ENCODE results near the gene HDAC8.
A peak's percentile ranks its signal among the peaks of the same experiment; 100 is the strongest.
"Not testable (repeated sequence)": the region's sequence is repeated elsewhere in the genome, so short reads cannot be mapped to it uniquely, and the experiment has no call there.

The HDAC8 gene

GRCh38 chrX:72566448-72566847, 6.2 kb downstream of the HDAC8 start:
- DNase-seq (ENCODE audit: low spot score in 2 of 2): no peak
- H3K4me3 Mint-ChIP-seq: no peak overlapping the region
- no peak overlapping the region for H3K27ac Mint-ChIP-seq
- no peak for ATAC-seq (ENCODE audit: low read depth)
- H3K27me3 Mint-ChIP-seq: no peaks in the 10 kb centered on the region
- H3K9me3 Mint-ChIP-seq: no peaks in the 10 kb centered on the region
- H3K4me1 Mint-ChIP-seq: no peaks in the 10 kb centered on the region
- peaks cover 15% of the 10 kb centered on the region for H3K36me3 Mint-ChIP-seq

- not testable (repeated sequence) for H3K27me3 Mint-ChIP-seq; H3K9me3 Mint-ChIP-seq; H3K27ac Mint-ChIP-seq; ATAC-seq (ENCODE audit: low read depth); DNase-seq (ENCODE audit: low spot score in 2 of 2); H3K4me3 Mint-ChIP-seq
- Mint-ChIP-seq H3K36me3 (peaks cover 18% of the 10 kb centered on the region), H3K4me1 (peaks cover 12% of the 10 kb centered on the region)
Observed at GRCh38 chrX:72559655-72560054, 13.0 kb downstream of the HDAC8 start.

GRCh38 chrX:72554448-72555140, 18.0 kb downstream of the HDAC8 start:
- no peak overlapping the region for H3K4me3 Mint-ChIP-seq
- H3K36me3 Mint-ChIP-seq: peaks cover 11% of the 10 kb centered on the region
- DNase-seq (ENCODE audit: low spot score in 2 of 2) (no peak), ATAC-seq (ENCODE audit: low read depth) (no peak)
- no peaks in the 10 kb centered on the region for H3K27me3 Mint-ChIP-seq
- H3K9me3 Mint-ChIP-seq: no peaks in the 10 kb centered on the region
- no peak overlapping the region for H3K27ac Mint-ChIP-seq
- H3K4me1 Mint-ChIP-seq: peaks cover 15% of the 10 kb centered on the region

- not testable (repeated sequence) for H3K9me3 Mint-ChIP-seq
Observed at GRCh38 chrX:72552443-72552842, 20.2 kb downstream of the HDAC8 start.

GRCh38 chrX:72545990-72546389, 26.7 kb downstream of the HDAC8 start:
- Mint-ChIP-seq H3K27ac (no peak overlapping the region), H3K9me3 (no peaks in the 10 kb centered on the region), H3K4me1 (no peaks in the 10 kb centered on the region), H3K4me3 (no peak overlapping the region), H3K27me3 (no peaks in the 10 kb centered on the region), H3K36me3 (peaks cover 27% of the 10 kb centered on the region)
- ATAC-seq (ENCODE audit: low read depth): no peak
- DNase-seq (ENCODE audit: low spot score in 2 of 2): no peak

More at GRCh38 chrX:72552443-72552842, 20.2 kb downstream of the HDAC8 start:
- peaks cover 14% of the 10 kb centered on the region for H3K36me3 Mint-ChIP-seq
- not testable (repeated sequence) for ATAC-seq (ENCODE audit: low read depth); DNase-seq (ENCODE audit: low spot score in 2 of 2); H3K27ac Mint-ChIP-seq; H3K4me1 Mint-ChIP-seq; H3K27me3 Mint-ChIP-seq; H3K4me3 Mint-ChIP-seq

- Mint-ChIP-seq H3K4me3 (no peak overlapping the region), H3K27me3 (no peaks in the 10 kb centered on the region), H3K27ac (peak overlapping the region; percentile 13), H3K4me1 (no peaks in the 10 kb centered on the region), H3K9me3 (no peaks in the 10 kb centered on the region), H3K36me3 (peaks cover 18% of the 10 kb centered on the region)
- no peak for ATAC-seq (ENCODE audit: low read depth)
- DNase-seq (ENCODE audit: low spot score in 2 of 2): no peak
Observed at GRCh38 chrX:72540318-72540717, 32.3 kb downstream of the HDAC8 start.

- Mint-ChIP-seq H3K4me1 (no peaks in the 10 kb centered on the region), H3K4me3 (no peak overlapping the region), H3K27me3 (no peaks in the 10 kb centered on the region), H3K36me3 (peaks cover 17% of the 10 kb centered on the region), H3K9me3 (no peaks in the 10 kb centered on the region), H3K27ac (no peak overlapping the region)
- DNase-seq (ENCODE audit: low spot score in 2 of 2): no peak
- no peak for ATAC-seq (ENCODE audit: low read depth)
Observed at GRCh38 chrX:72539822-72540221, 32.8 kb downstream of the HDAC8 start.

GRCh38 chrX:72536542-72536941, 36.1 kb downstream of the HDAC8 start:
- H3K27ac Mint-ChIP-seq: no peak overlapping the region
- H3K4me1 Mint-ChIP-seq: no peaks in the 10 kb centered on the region
- DNase-seq (ENCODE audit: low spot score in 2 of 2) (no peak), ATAC-seq (ENCODE audit: low read depth) (no peak)
- H3K4me3 Mint-ChIP-seq: no peak overlapping the region
- peaks cover 12% of the 10 kb centered on the region for H3K36me3 Mint-ChIP-seq
- H3K9me3 Mint-ChIP-seq: no peaks in the 10 kb centered on the region
- H3K27me3 Mint-ChIP-seq: no peaks in the 10 kb centered on the region

- ATAC-seq (ENCODE audit: low read depth) (no peak), DNase-seq (ENCODE audit: low spot score in 2 of 2) (no peak)
- Mint-ChIP-seq H3K36me3 (peaks cover 13% of the 10 kb centered on the region), H3K4me3 (no peak overlapping the region), H3K27me3 (no peaks in the 10 kb centered on the region), H3K9me3 (no peaks in the 10 kb centered on the region), H3K27ac (no peak overlapping the region), H3K4me1 (peaks cover 6% of the 10 kb centered on the region)
Observed at GRCh38 chrX:72532366-72532765, 40.3 kb downstream of the HDAC8 start.

DNA sequence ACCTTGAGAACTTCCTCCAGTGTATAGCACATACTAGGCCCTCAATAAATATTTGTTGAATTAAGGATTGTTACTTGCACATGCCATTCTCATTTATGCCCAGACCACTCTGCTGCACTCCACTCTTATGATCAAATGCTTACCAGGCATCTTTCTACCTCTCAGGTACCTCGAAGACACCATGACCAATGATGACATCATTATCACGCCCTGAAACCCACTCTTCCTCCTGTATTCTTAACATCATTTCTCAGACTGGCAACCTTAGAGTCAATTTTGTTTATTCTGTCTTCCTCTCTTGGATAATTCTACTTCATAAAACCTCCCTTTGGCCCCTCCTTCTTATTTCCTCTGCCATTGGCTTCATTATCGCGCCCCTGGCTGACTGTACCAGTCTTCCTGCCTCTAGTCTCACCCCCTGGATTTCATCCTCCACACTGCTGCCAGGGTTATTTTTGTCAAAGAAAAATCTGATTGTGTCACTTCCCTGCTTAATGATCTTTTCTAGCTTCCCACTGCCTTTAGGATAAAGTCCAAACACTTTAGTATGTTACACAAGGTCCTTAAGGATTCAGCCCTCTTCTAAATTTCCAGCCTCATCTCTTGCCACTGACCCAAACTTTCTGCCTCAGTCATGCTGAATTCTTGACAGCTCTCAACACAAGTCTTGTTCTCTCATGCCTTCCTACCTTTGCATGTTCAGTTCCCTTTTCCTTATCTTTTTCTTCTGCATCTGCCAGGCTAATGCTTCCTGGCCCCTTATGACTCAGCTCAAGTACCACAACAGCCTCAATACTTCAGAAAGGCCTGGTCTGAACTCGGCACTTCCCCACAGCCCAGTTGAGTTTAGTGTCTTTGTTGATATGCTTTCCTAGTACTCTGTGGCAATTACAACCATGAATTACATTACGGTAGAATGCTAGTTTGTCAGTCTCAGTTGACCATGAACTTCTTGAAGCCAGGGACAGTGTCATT, 45.8 kb downstream of the HDAC8 start:
- no peaks in the 10 kb centered on the region for H3K9me3 Mint-ChIP-seq
- peak overlapping the region; percentile 79 for H3K27ac Mint-ChIP-seq

DNA sequence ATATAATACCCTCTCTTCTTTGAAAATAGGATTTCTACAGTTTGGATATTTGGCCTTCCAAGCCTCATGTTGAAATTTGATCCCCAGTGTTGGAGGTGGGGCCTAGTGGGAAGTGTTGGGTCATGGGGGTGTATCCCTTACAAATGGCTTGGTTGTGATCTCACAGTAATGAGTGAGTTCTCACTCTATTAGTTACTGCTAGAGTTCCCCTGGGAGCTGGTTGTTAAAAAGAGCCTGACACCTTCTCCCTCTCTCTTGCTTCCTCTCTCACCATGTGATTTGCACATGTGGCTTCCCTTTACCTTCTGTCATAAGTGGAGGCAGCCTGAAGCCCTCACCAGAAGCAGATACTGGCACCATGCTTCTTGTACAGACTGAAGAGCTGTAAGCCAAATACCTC, 73.9 kb downstream of the HDAC8 start:
- Mint-ChIP-seq H3K4me3 (no peak overlapping the region), H3K36me3 (peaks cover 14% of the 10 kb centered on the region)
- ATAC-seq (ENCODE audit: low read depth): peak; percentile 57

More for the DNA sequence above, 45.8 kb downstream of the HDAC8 start:
- DNase-seq (ENCODE audit: low spot score in 2 of 2): no peak
- Mint-ChIP-seq H3K36me3 (peaks cover 23% of the 10 kb centered on the region), H3K27me3 (no peaks in the 10 kb centered on the region), H3K4me1 (peaks cover 21% of the 10 kb centered on the region), H3K4me3 (no peak overlapping the region)
- ATAC-seq (ENCODE audit: low read depth): no peak

DNA sequence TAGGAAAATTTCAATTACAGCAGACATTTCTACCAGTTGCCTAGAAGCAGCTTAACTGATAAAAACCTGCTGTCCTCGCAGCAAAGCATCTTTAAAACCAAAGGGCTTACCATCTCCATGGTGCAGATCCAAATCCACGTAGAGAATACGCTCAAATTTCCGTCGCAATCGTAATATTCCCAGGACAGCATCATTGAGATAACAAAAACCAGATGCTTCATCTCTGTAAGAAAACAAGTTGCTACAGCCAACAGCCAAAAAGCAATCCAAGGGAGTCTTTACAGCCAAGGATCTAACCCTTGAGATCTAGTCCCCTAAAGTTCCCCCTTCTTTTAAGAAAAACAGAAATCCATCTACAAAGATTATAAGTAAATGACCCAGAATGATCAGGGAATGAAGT, 77.6 kb downstream of the HDAC8 start:
- Mint-ChIP-seq H3K27ac (no peak overlapping the region), H3K9me3 (peaks cover 1% of the 10 kb centered on the region), H3K4me3 (no peak overlapping the region), H3K27me3 (no peaks in the 10 kb centered on the region), H3K36me3 (peaks cover 20% of the 10 kb centered on the region), H3K4me1 (peaks cover 17% of the 10 kb centered on the region)
- ATAC-seq (ENCODE audit: low read depth): no peak
- DNase-seq (ENCODE audit: low spot score in 2 of 2): no peak

More for the DNA sequence above, 73.9 kb downstream of the HDAC8 start:
- no peak for DNase-seq (ENCODE audit: low spot score in 2 of 2)
- Mint-ChIP-seq H3K9me3 (peaks cover 1% of the 10 kb centered on the region), H3K27me3 (no peaks in the 10 kb centered on the region), H3K4me1 (peaks cover 9% of the 10 kb centered on the region), H3K27ac (no peak overlapping the region)

GRCh38 chrX:72492499-72492898, 80.1 kb downstream of the HDAC8 start:
- peak overlapping the region; percentile 45 for H3K27ac Mint-ChIP-seq
- no peaks in the 10 kb centered on the region for H3K9me3 Mint-ChIP-seq
- H3K4me3 Mint-ChIP-seq: no peak overlapping the region
- peaks cover 10% of the 10 kb centered on the region for H3K4me1 Mint-ChIP-seq
- no peaks in the 10 kb centered on the region for H3K27me3 Mint-ChIP-seq
- peaks cover 22% of the 10 kb centered on the region for H3K36me3 Mint-ChIP-seq
- no peak for DNase-seq (ENCODE audit: low spot score in 2 of 2)
- no peak for ATAC-seq (ENCODE audit: low read depth)

GRCh38 chrX:72490221-72490620, 82.4 kb downstream of the HDAC8 start:
- H3K27ac Mint-ChIP-seq; H3K4me3 Mint-ChIP-seq; H3K9me3 Mint-ChIP-seq; H3K27me3 Mint-ChIP-seq; DNase-seq (ENCODE audit: low spot score in 2 of 2); ATAC-seq (ENCODE audit: low read depth): not testable (repeated sequence)
- H3K36me3 Mint-ChIP-seq: peaks cover 30% of the 10 kb centered on the region
- H3K4me1 Mint-ChIP-seq: peaks cover 10% of the 10 kb centered on the region
